GM21423 (cell line): ENCODE measurements around the gene RTL1.

ENCODE experiments used
- ATAC-seq: cut with Tn5 transposase; IDR thresholded peaks from one replicate; pipeline ENCODE4 v1.9.1; 2021; ENCODE audit warnings: mild to moderate bottlenecking, moderate library complexity; ENCODE audit not compliant: unreplicated experiment

Gene RTL1

GRCh38 chr14:100836941-100837804 is 66.3 kb downstream of the RTL1 start:
- no peak for ATAC-seq

GRCh38 chr14:100836311-100836805 is 67.2 kb downstream of the RTL1 start:
- no peak for ATAC-seq

GRCh38 chr14:100835548-100836310 is 67.8 kb downstream of the RTL1 start:
- ATAC-seq: no peak

- ATAC-seq: no peak
Observed at GRCh38 chr14:100834794-100835547, 68.6 kb downstream of the RTL1 start.

GRCh38 chr14:100834082-100834793 is 69.3 kb downstream of the RTL1 start:
- no peak for ATAC-seq

- no peak for ATAC-seq
Observed at GRCh38 chr14:100832311-100832960, 71.1 kb downstream of the RTL1 start.

GRCh38 chr14:100830681-100831080 is 72.8 kb downstream of the RTL1 start:
- no peak for ATAC-seq
